Neuronal stem cell (in vitro differentiated cells): Measurements from ENCODE around the gene SEMA3F.
A peak's percentile ranks its signal among the peaks of the same experiment; 100 is the strongest.

ENCODE experiments used
- DNase-seq: peaks from one replicate; pipeline ENCODE4 v3.0.0-alpha.2; 2013; ENCODE audit warnings: low spot score
- H2AFZ ChIP-seq: one replicate; pipeline ENCODE4 v1.6.1; 2013; ENCODE audit warnings: mild to moderate bottlenecking, low read length, inconsistent platforms
- H2AK5ac ChIP-seq: 2 replicates; pipeline ENCODE4 v1.6.1; 2013; ENCODE audit warnings: low read depth, mild to moderate bottlenecking, inconsistent platforms, low read length, moderate library complexity, mixed read lengths
- H2BK120ac ChIP-seq: 2 replicates; pipeline ENCODE4 v1.6.1; 2013; ENCODE audit warnings: low read depth, mild to moderate bottlenecking, inconsistent platforms, low read length, moderate library complexity, mixed read lengths
- H2BK12ac ChIP-seq: one replicate; pipeline ENCODE4 v1.6.1; 2013; ENCODE audit warnings: low read length, inconsistent platforms
- H2BK15ac ChIP-seq: 2 replicates; pipeline ENCODE4 v1.6.1; 2013; ENCODE audit warnings: mild to moderate bottlenecking, low read length, inconsistent platforms, mixed read lengths
- H2BK5ac ChIP-seq: one replicate; pipeline ENCODE4 v1.6.1; 2013; ENCODE audit warnings: inconsistent platforms, mild to moderate bottlenecking, low read length, moderate library complexity
- H3K14ac ChIP-seq: one replicate; pipeline ENCODE4 v1.6.1; 2013; ENCODE audit warnings: low read length, inconsistent platforms
- H3K18ac ChIP-seq: 2 replicates; pipeline ENCODE4 v1.6.1; 2013; ENCODE audit warnings: low read length, inconsistent platforms
- H3K23ac ChIP-seq: 2 replicates; pipeline ENCODE4 v1.6.1; 2013; ENCODE audit warnings: low read depth, mild to moderate bottlenecking, mixed read lengths, low read length, inconsistent platforms; ENCODE audit not compliant: poor library complexity
- H3K27ac ChIP-seq: replicated peaks from 3 replicates; pipeline ENCODE4 v1.5.1; 2013; ENCODE audit warnings: low read length, inconsistent platforms
- H3K27me3 ChIP-seq, 3 experiments: 2 replicates each; pipeline ENCODE4 v1.6.1; 2013; ENCODE audit warnings: low read length in 3 of 3, mild to moderate bottlenecking in 2 of 3, inconsistent platforms in 1 of 3, low read depth in 1 of 3, mixed read lengths in 1 of 3, moderate library complexity in 1 of 3; ENCODE audit not compliant: control insufficient read depth in 3 of 3, insufficient read depth in 3 of 3
- H3K36me3 ChIP-seq, 2 donors: replicated peaks in 1 of 2; 2 replicates each; pipeline ENCODE4 v1.6.1; 2013; ENCODE audit warnings: low read length in 2 of 2; ENCODE audit not compliant: control insufficient read depth in 2 of 2, insufficient read depth in 2 of 2
- H3K4ac ChIP-seq: 2 replicates; pipeline ENCODE4 v1.6.1; 2013; ENCODE audit warnings: inconsistent platforms, mild to moderate bottlenecking, low read length, moderate library complexity
- H3K4me1 ChIP-seq, 2 donors: 1 replicate in 1 of 2; 2 replicates in 1 of 2; pipeline ENCODE4 v1.6.1; 2013; ENCODE audit warnings: low read length in 2 of 2, low read depth in 1 of 2; ENCODE audit not compliant: control insufficient read depth in 2 of 2, insufficient read depth in 1 of 2
- H3K4me2 ChIP-seq: one replicate; pipeline ENCODE4 v1.6.1; 2013; ENCODE audit warnings: mild to moderate bottlenecking, low read length, inconsistent platforms; ENCODE audit not compliant: insufficient read depth, poor library complexity, severe bottlenecking
- H3K4me3 ChIP-seq, 2 donors: 2 replicates each; pipeline ENCODE4 v1.5.1; 2013; ENCODE audit warnings: low read length in 2 of 2, mild to moderate bottlenecking in 2 of 2, inconsistent platforms in 1 of 2, moderate library complexity in 1 of 2
- H3K79me1 ChIP-seq: one replicate; pipeline ENCODE4 v1.6.1; 2013; ENCODE audit warnings: low read depth, mild to moderate bottlenecking, inconsistent platforms, low read length, moderate library complexity
- H3K9ac ChIP-seq: one replicate; pipeline ENCODE4 v1.6.1; 2013; ENCODE audit warnings: mild to moderate bottlenecking, low read depth, low read length, inconsistent platforms; ENCODE audit not compliant: poor library complexity
- H3K9me3 ChIP-seq, 2 donors: replicated peaks in 1 of 2; 2 replicates each; pipeline versions ENCODE3 to v1.6.1; 2013; ENCODE audit warnings: low read length in 2 of 2, mild to moderate bottlenecking in 2 of 2, inconsistent platforms in 1 of 2, low read depth in 1 of 2, mixed read lengths in 1 of 2, moderate library complexity in 1 of 2; ENCODE audit not compliant: control insufficient read depth in 2 of 2, insufficient read depth in 1 of 2
- H4K8ac ChIP-seq: one replicate; pipeline ENCODE4 v1.6.1; 2013; ENCODE audit warnings: low read depth, mild to moderate bottlenecking, inconsistent platforms, low read length, moderate library complexity
- H4K91ac ChIP-seq: one replicate; pipeline ENCODE4 v1.6.1; 2013; ENCODE audit warnings: low read length, low read depth, mild to moderate bottlenecking, inconsistent platforms; ENCODE audit not compliant: poor library complexity
- WGBS, 2 donors: extraction: QIAGEN DNeasy Blood & Tissue Kit; methylation state at CpG; one replicate each; pipeline ENCODE4 v1.1.7; 2013; ENCODE audit warnings: missing lambda C conversion rate in 2 of 2, mixed read lengths in 1 of 2; ENCODE audit not compliant: insufficient read length in 2 of 2, insufficient replicate concordance in 1 of 2; ENCODE audit errors: extremely low coverage in 2 of 2; 5-methylcytosine and 5-hydroxymethylcytosine counted together

SEMA3F gene

DNA sequence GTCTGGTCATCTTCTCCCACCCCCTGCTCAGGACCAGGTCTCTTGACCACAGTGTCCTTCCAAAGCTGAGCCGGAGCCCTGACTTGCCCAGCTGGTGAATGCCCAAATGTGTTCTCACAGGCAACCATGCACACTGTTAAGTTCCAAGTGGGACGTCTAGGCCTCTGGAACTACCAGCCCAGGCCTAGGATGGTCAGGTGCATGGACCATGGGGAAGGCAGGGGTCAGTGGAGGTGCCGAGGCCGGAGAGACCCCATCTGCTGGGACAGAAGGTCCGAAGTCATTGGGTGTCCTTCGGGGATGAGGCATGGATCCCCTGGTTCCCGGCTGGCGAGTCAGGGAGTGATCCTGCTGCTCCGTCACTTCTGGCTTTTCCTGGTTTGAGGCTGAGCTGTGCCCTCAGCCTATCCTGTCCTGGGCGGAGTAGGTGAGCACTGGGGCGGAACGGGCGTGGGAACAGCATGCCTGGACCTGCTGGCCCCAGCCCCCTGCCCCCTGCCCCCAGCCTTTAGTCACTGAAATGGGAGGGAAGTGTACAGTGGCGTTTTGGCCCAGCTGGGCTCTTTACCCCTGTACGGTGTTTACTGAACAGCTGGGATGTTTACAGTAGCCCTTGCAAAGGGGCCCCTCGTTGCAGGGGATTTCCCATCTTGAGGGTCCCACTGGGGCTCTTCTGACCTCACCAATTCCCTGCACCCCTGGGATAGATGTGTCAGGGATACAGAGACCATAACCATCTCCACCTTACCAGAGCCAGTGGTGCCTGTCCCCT lies 12.1 kb downstream of the SEMA3F start:
- Histone ChIP-seq H2BK12ac (peak overlapping the region; percentile 79), H3K18ac (peak overlapping the region; percentile 91), H3K79me1 (peaks cover 27% of the 10 kb centered on the region), H2AFZ (peak overlapping the region; percentile 31), H2BK15ac (peak overlapping the region; percentile 13), H3K27ac (peak overlapping the region; percentile 89), H4K8ac (peak overlapping the region; percentile 1), H2AK5ac (peak overlapping the region; percentile 20), H2BK120ac (peak overlapping the region; percentile 69), H3K9ac (no peak overlapping the region), H2BK5ac (peak overlapping the region; percentile 95), H3K4me3 (no peak overlapping the region), H3K4ac (no peak overlapping the region), H3K4me2 (peak overlapping the region; percentile 38), H3K9me3 (no peaks in the 10 kb centered on the region), H3K23ac (no peak overlapping the region), H3K4me1 (peaks cover 43 to 68% of the 10 kb centered on the region in 2 donors), H3K14ac (no peak overlapping the region), H3K36me3 (peaks cover 0 to 23% of the 10 kb centered on the region in 2 donors), H4K91ac (no peak overlapping the region), H3K27me3 (peaks cover 0 to 20% (median 0%) of the 10 kb centered on the region in 3 experiments)
- WGBS, 2 donors = no CpG with 5 or more reads among the region's 16 CpGs
- DNase-seq = no peak

DNA sequence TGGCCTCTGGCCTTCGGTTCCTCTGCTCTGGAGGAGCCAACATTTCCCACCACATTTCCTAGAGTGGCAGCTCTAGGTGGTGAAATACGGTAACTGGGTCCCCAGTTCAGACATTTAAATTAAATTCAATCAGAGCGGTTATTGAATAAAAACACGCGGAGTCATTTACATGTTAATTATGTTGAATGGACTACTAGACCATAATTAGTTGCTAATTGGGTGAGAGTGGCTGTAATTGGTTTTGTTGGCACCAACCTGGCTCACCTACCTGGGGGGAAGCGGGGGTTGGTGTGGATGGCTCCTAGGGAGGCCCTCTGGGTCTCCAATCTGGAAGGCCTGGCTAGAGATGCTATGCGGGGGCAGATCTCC lies 12.7 kb downstream of the SEMA3F start:
- Histone ChIP-seq H2AK5ac (peak overlapping the region; percentile 20), H4K8ac (no peak overlapping the region), H2BK12ac (peak overlapping the region; percentile 85), H3K36me3 (peaks cover 0 to 18% of the 10 kb centered on the region in 2 donors), H3K27ac (peak overlapping the region; percentile 89), H3K4me2 (peak overlapping the region; percentile 52), H2AFZ (no peak overlapping the region), H4K91ac (no peak overlapping the region), H2BK5ac (peak overlapping the region; percentile 95), H3K27me3 (peaks cover 0 to 14% (median 0%) of the 10 kb centered on the region in 3 experiments), H3K14ac (no peak overlapping the region), H2BK120ac (peak overlapping the region; percentile 69), H3K23ac (no peak overlapping the region), H3K9me3 (no peaks in the 10 kb centered on the region), H2BK15ac (peak overlapping the region; percentile 13), H3K9ac (no peak overlapping the region), H3K4me1 (peaks cover 43 to 69% of the 10 kb centered on the region in 2 donors), H3K79me1 (peaks cover 28% of the 10 kb centered on the region), H3K18ac (peak overlapping the region; percentile 98), H3K4ac (peak overlapping the region; percentile 19), H3K4me3 (no peak overlapping the region)
- no CpG with 5 or more reads among the region's 7 CpGs for WGBS, 2 donors
- no peak for DNase-seq

DNA sequence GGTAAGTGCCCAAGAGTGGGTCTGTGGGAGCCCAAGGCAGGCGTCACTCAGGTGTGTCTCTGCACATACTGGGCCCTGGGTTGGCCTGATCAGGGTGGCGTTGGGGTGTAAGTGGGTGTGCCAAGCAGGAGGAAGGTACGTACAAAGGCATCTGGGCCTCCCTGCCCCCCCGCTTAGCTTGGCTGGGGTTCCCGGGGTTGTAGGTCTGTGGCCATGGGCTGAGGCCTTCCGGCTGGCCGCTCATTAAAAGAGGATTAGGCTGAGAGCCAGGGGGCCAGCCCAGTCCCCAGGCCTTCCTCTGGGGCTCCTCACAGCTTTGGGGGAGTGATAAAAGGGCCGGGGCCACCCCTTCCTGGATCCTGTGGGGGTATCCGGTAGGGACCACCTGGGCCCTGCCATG lies 13.3 kb downstream of the SEMA3F start:
- Histone ChIP-seq H4K8ac (no peak overlapping the region), H3K14ac (no peak overlapping the region), H3K4ac (no peak overlapping the region), H3K79me1 (peaks cover 26% of the 10 kb centered on the region), H3K27me3 (peaks cover 0 to 9% (median 0%) of the 10 kb centered on the region in 3 experiments), H2AK5ac (peak overlapping the region; percentile 8), H3K27ac (peak overlapping the region; percentile 89), H3K9ac (no peak overlapping the region), H2BK12ac (peak overlapping the region; percentile 85), H4K91ac (no peak overlapping the region), H3K23ac (no peak overlapping the region), H3K4me3 (no peak overlapping the region), H3K36me3 (peaks cover 0 to 13% of the 10 kb centered on the region in 2 donors), H3K18ac (peak overlapping the region; percentile 98), H3K4me2 (peak overlapping the region; percentile 52), H2BK120ac (peak overlapping the region; percentile 69), H3K9me3 (no peaks in the 10 kb centered on the region), H2BK15ac (no peak overlapping the region), H3K4me1 (peaks cover 43 to 69% of the 10 kb centered on the region in 2 donors), H2AFZ (no peak overlapping the region), H2BK5ac (peak overlapping the region; percentile 95)
- no CpG with 5 or more reads among the region's 9 CpGs for WGBS, 2 donors
- peak; percentile 70 for DNase-seq

DNA sequence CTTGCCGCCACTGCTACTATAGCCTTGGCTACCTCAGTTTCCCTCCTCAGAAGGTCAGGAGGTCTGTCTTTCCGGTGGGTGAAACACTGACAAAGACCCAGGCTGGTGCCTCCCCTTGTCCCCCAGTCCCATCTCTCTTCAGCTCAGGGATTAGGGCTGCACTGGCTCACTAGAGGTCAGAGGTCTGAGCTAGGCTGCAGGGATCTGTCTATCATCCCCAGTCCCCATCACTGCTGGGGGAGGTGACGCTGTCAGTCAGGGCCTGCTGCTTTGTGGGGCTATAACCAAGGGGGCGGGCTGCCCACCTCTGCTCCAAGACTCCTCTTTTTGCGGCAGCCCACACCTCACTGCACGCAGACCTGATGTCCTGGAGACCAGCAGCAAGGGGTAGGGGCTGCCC lies 13.7 kb downstream of the SEMA3F start:
- Histone ChIP-seq H3K23ac (no peak overlapping the region), H2BK5ac (peak overlapping the region; percentile 95), H2BK12ac (peak overlapping the region; percentile 33), H2BK15ac (peak overlapping the region; percentile 19), H3K4ac (no peak overlapping the region), H4K8ac (no peak overlapping the region), H3K9ac (no peak overlapping the region), H3K36me3 (peaks cover 0 to 14% of the 10 kb centered on the region in 2 donors), H3K18ac (peak overlapping the region; percentile 93), H3K4me1 (peaks cover 43 to 69% of the 10 kb centered on the region in 2 donors), H3K4me3 (no peak overlapping the region), H3K79me1 (peaks cover 25% of the 10 kb centered on the region), H2BK120ac (peak overlapping the region; percentile 64), H3K14ac (no peak overlapping the region), H3K27me3 (peaks cover 0 to 8% (median 0%) of the 10 kb centered on the region in 3 experiments), H3K4me2 (peak overlapping the region; percentile 44), H2AK5ac (peak overlapping the region; percentile 94), H4K91ac (no peak overlapping the region), H3K9me3 (no peaks in the 10 kb centered on the region), H3K27ac (peak overlapping the region; percentile 89), H2AFZ (no peak overlapping the region)
- no CpG with 5 or more reads among the region's 6 CpGs for WGBS, 2 donors
- DNase-seq = peak; percentile 81
